Measurements from ENCODE around the gene ETV4.

DNA sequence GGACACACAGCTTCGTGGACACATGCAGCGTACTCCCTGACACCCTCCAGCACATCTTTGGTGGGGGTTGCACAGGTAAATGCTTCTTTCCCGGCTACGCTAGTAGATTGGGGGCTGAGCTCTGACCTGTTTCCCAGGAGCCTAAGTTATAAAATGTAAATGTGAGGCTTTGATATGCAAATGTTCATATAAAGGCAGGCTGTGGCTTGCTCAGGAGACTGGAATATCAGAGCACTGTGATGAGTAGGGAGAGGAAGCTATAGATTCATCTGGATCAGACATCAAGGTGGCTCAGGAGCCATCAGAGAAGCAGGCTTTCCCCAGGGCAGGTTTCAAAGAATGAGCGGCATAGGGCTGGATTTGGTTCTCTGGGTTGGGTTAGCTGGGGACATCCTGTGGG lies 3.4 kb upstream of the ETV4 start:
- TF ChIP-seq, protein P1, sequence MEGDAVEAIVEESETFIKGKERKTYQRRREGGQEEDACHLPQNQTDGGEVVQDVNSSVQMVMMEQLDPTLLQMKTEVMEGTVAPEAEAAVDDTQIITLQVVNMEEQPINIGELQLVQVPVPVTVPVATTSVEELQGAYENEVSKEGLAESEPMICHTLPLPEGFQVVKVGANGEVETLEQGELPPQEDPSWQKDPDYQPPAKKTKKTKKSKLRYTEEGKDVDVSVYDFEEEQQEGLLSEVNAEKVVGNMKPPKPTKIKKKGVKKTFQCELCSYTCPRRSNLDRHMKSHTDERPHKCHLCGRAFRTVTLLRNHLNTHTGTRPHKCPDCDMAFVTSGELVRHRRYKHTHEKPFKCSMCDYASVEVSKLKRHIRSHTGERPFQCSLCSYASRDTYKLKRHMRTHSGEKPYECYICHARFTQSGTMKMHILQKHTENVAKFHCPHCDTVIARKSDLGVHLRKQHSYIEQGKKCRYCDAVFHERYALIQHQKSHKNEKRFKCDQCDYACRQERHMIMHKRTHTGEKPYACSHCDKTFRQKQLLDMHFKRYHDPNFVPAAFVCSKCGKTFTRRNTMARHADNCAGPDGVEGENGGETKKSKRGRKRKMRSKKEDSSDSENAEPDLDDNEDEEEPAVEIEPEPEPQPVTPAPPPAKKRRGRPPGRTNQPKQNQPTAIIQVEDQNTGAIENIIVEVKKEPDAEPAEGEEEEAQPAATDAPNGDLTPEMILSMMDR (IDR thresholded peaks at IDR 0.05): no peak
- no peak for TF ChIP-seq POLR2A (IDR thresholded peaks at IDR 0.05)
- no peak for TF ChIP-seq EP300 (IDR thresholded peaks at IDR 0.05)
- TF ChIP-seq POLR2AphosphoS5 (IDR thresholded peaks at IDR 0.05): no peak
